HepG2 (cell line): ENCODE data around the gene ZNF142. TPM values are rescaled to one million over a fixed set of nuclear protein-coding genes. Genes with fewer than 3 reads are reported as not detected.

Source experiments
- ATAC-seq: fragments of 200-7000 bp; cut with Tn5 transposase; 3 replicates; pipeline ENCODE4 v1.9.1; 2020; ENCODE audit warnings: mild to moderate bottlenecking, moderate library complexity
- BruUV-seq: library from RNA; stranded (reverse); fragments of 400-500 nt; replicated peaks from 2 replicates; lab custom pipeline; 2021; lab: Mats Ljungman, UMichigan
- CTCF ChIA-PET: fragments of 300-600 bp; formaldehyde crosslinking; extraction: SDS; loops from one replicate; lab custom pipeline; 2021; ENCODE audit warnings: low total read pairs, inconsistent platforms, low intra/inter-chr PET ratio; lab: Yijun Ruan, JAX
- POLR2A ChIA-PET: fragments of 350-600 bp; sonication (Branson Sonifier 250); formaldehyde crosslinking; loops from one replicate; lab custom pipeline; 2020; ENCODE audit warnings: antibody characterized with exemption, inconsistent platforms; lab: Yijun Ruan, JAX
- DNase-seq: peaks from one replicate; pipeline ENCODE4 v3.0.0-alpha.2; 2015; ENCODE audit warnings: low spot score
- FAIRE-seq: peaks from 3 replicates; lab custom pipeline; 2011; peaks lifted over from hg19 to GRCh38; lab: Jason Lieb, UNC
- H2AFZ ChIP-seq: one replicate; pipeline ENCODE4 v1.6.1; 2011; ENCODE audit warnings: low read length, inconsistent platforms
- H3K27ac ChIP-seq: fragments of 300-600 bp; 3 replicates; pipeline ENCODE4 v1.8.0; 2011; ENCODE audit warnings: mixed run types, mild to moderate bottlenecking, mixed read lengths, low read length, inconsistent platforms; ENCODE audit not compliant: insufficient read depth; ENCODE audit errors: extremely low read length
- H3K27me3 ChIP-seq, 2 experiments: fragments of 200-600 bp in 1 of 2; 2 replicates in 1 of 2; 3 replicates in 1 of 2; pipeline versions ENCODE4 v1.6.0 to v1.8.0; 2011; ENCODE audit warnings: low read length in 2 of 2, mild to moderate bottlenecking in 2 of 2, moderate library complexity in 2 of 2, inconsistent platforms in 1 of 2; ENCODE audit not compliant: insufficient read depth in 2 of 2, control insufficient read depth in 1 of 2
- H3K36me3 ChIP-seq, 2 experiments: fragments of 200-600 bp in 1 of 2; replicated peaks in 1 of 2; 2 replicates in 1 of 2; 3 replicates in 1 of 2; pipeline versions ENCODE4 v1.5.1 to v1.8.0; 2011; ENCODE audit warnings: low read length in 2 of 2, inconsistent platforms in 1 of 2; ENCODE audit not compliant: insufficient read depth in 2 of 2, control insufficient read depth in 1 of 2
- H3K4me1 ChIP-seq: 2 replicates; pipeline ENCODE4 v1.5.1; 2012; ENCODE audit warnings: low read length, inconsistent platforms; ENCODE audit not compliant: insufficient read depth
- H3K4me2 ChIP-seq: 2 replicates; pipeline ENCODE4 v1.6.0; 2011; ENCODE audit warnings: low read depth, low read length, inconsistent platforms
- H3K4me3 ChIP-seq, 3 experiments: fragments of 200-600 bp in 1 of 3; sonication (generic), shearing (Covaris generic) in 1 of 3; replicated peaks in 1 of 3; 2 replicates each; pipeline ENCODE4 v1.5.1; 2011 to 2016; ENCODE audit warnings: low read length in 3 of 3, inconsistent platforms in 2 of 3, low read depth in 2 of 3, mild to moderate bottlenecking in 2 of 3, control low read depth in 1 of 3, mixed read lengths in 1 of 3; ENCODE audit not compliant: insufficient read depth in 1 of 3
- H3K79me2 ChIP-seq: one replicate; pipeline ENCODE4 v1.6.1; 2011; ENCODE audit warnings: low read length, inconsistent platforms; ENCODE audit not compliant: insufficient read depth
- H3K9ac ChIP-seq: 2 replicates; pipeline ENCODE4 v1.6.0; 2011; ENCODE audit warnings: mild to moderate bottlenecking, low read depth, low read length, inconsistent platforms; ENCODE audit not compliant: insufficient read depth
- H3K9me3 ChIP-seq: 2 replicates; pipeline ENCODE4 v1.5.1; 2012; ENCODE audit warnings: mild to moderate bottlenecking, low read length
- H4K20me1 ChIP-seq: 2 replicates; pipeline ENCODE4 v1.6.0; 2011; ENCODE audit warnings: inconsistent platforms, mild to moderate bottlenecking, low read length, moderate library complexity; ENCODE audit not compliant: insufficient read depth
- FLYWCH1 ChIP-seq: sonication (generic); formaldehyde crosslinking; IDR thresholded peaks from 2 replicates; pipeline ENCODE4 v1.8.1; 2023; ENCODE audit warnings: mild to moderate bottlenecking, missing genetic modification reagents
- GTF3A ChIP-seq: sonication (generic); formaldehyde crosslinking; conservative IDR thresholded peaks from 2 replicates; pipeline ENCODE4 v1.4.0; 2020; ENCODE audit warnings: mild to moderate bottlenecking, missing genetic modification reagents
- MIER3 ChIP-seq: IDR thresholded peaks from 2 replicates; pipeline ENCODE4 v1.6.1; 2016; ENCODE audit warnings: missing compliant biosample characterization, borderline replicate concordance
- SMAD1 ChIP-seq: sonication (generic); formaldehyde crosslinking; IDR thresholded peaks from 2 replicates; pipeline ENCODE4 v1.4.0; 2020; ENCODE audit warnings: missing genetic modification reagents, low read depth, mild to moderate bottlenecking, borderline replicate concordance
- SP2 ChIP-seq: sonication (generic); formaldehyde crosslinking; IDR thresholded peaks from 2 replicates; pipeline ENCODE4 v1.5.1; 2020; ENCODE audit warnings: mild to moderate bottlenecking, missing genetic modification reagents
- SYNCRIP ChIP-seq: fragments of 200-400 bp; formaldehyde crosslinking; IDR thresholded peaks from 2 replicates; pipeline ENCODE4 v1.6.1; 2018; ENCODE audit warnings: mild to moderate bottlenecking, low read depth, low read length; ENCODE audit not compliant: insufficient read depth
- ZNF407 ChIP-seq: sonication (generic); formaldehyde crosslinking; IDR thresholded peaks from one replicate; pipeline ENCODE4 v1.5.1; 2020; ENCODE audit warnings: mild to moderate bottlenecking, missing genetic modification reagents; ENCODE audit errors: not compliant biosample characterization
- ZNF446 ChIP-seq: sonication (generic); formaldehyde crosslinking; IDR thresholded peaks from 2 replicates; pipeline ENCODE4 v1.5.0; 2020; ENCODE audit warnings: mild to moderate bottlenecking, missing genetic modification reagents
- ZNF574 ChIP-seq: sonication (generic); formaldehyde crosslinking; IDR thresholded peaks from 2 replicates; pipeline ENCODE4 v1.4.0; 2020; ENCODE audit warnings: missing genetic modification reagents
- WGBS: methylation state at CpG from one replicate; pipeline ENCODE4 v1.1.6; 2017; ENCODE audit warnings: low lambda C conversion rate; 5-methylcytosine and 5-hydroxymethylcytosine counted together
- in situ Hi-C: cut with HindIII; loops from 2 replicates; pipeline ENCODE4 v1.10.0; 2017; ENCODE audit warnings: low pct_unique_long_range_greater_than_20kb; ENCODE audit not compliant: extremely low pct_ligation_motif_present
- intact Hi-C: fragments of 100-400 bp; cut with micrococcal nuclease; formaldehyde crosslinking; loops from one replicate; pipeline ENCODE4 v1.10.0; 2022; ENCODE audit not compliant: unreplicated experiment
- polyA plus RNA-seq, 8 experiments: library from polyadenylated mRNA; depleted of rRNA in 3 of 8; stranded (reverse) in 7 of 8; unstranded in 1 of 8; fragments of >200 nt; fragmentation: Illumina TruSeq in 4 of 8; extraction: Trizol in 4 of 8; gene quantifications; 2 replicates each; pipeline versions ENCODE4 v1.2.1 to v1.2.3, GENCODE V29; 2011 to 2016; ENCODE audit warnings: low read depth in 4 of 8, missing spikeins in 1 of 8, mixed read lengths in 1 of 8; ENCODE audit not compliant: insufficient read depth in 1 of 8
- total RNA-seq, 5 experiments: library from RNA; depleted of rRNA; stranded (reverse); fragments of >200 nt; fragmentation: Illumina TruSeq; extraction: Trizol; gene quantifications; 2 replicates each; pipeline ENCODE4 v1.2.3, GENCODE V29; 2016; ENCODE audit warnings: low read depth in 1 of 5

ZNF142 gene
- total and polyA plus RNA-seq, 2 of the 13 experiments (the other 11 are each of a cell fraction or from before 2014, with no cell fraction given) = 4.8 to 11.4 TPM

GRCh38 chr2:218679119-218679518 is 19.7 kb upstream of the ZNF142 start (continued):
- TF ChIP-seq FLYWCH1 = no peak

- H3K27me3 ChIP-seq = no peaks in the 10 kb centered on the region; a peak in 1 of 5 replicates
- H3K36me3 ChIP-seq = peaks cover 9 to 24% of the 10 kb centered on the region in 2 experiments
- POLR2A ChIA-PET = interaction anchor here (0.6 to 7.3 kb wide), 13 partner anchors 8 to 379 kb away, joined by 3 to 130 read pairs (median 4); partner anchors contain the start of genes BCS1L, CYP27A1, TTLL4 and ZNF142
- H4K20me1 ChIP-seq = no peaks in the 10 kb centered on the region
- peaks cover 15% of the 10 kb centered on the region for H3K79me2 ChIP-seq
- in situ Hi-C loops (no loop called here), intact Hi-C loops (loop anchor here (1.0 kb wide), 1 partner anchor 15 kb away; no protein-coding TSS in a partner anchor)
- H3K27ac ChIP-seq = peak within 1 kb of the TSS; percentile 63
- H3K9me3 ChIP-seq = no peaks in the 10 kb centered on the region
- H3K4me2 ChIP-seq = peak within 1 kb of the TSS; percentile 92
- peak within 1 kb of the TSS; percentile 78 for H3K9ac ChIP-seq
- peak; percentile 98 for ATAC-seq
- TSS peak; percentile 87 for BruUV-seq
- CTCF ChIA-PET = no interaction called here
- peaks cover 18% of the 10 kb centered on the region for H3K4me1 ChIP-seq
- H2AFZ ChIP-seq = peak within 1 kb of the TSS; percentile 67
- DNase-seq = peak; percentile 91
- 2% methylated on average over 48 of the region's 49 CpGs for WGBS
- peak; percentile 81 for FAIRE-seq
- peak within 1 kb of the TSS; percentile 80 to 99 (median 98) for H3K4me3 ChIP-seq
- TF ChIP-seq GTF3A (CRISPR knock-in tag) (peak; percentile 79; the same call in 1 of the 2 replicates), SP2 (peak; percentile 58), SMAD1 (peak; percentile 66; the same call in 1 of the 2 replicates), ZNF407 (CRISPR knock-in tag) (peak; percentile 49), SYNCRIP (no peak), MIER3 (CRISPR knock-in tag) (peak; percentile 51; the same call in 1 of the 2 replicates), ZNF446 (CRISPR knock-in tag) (peak; percentile 80; the same call in 1 of the 2 replicates), ZNF574 (CRISPR knock-in tag) (peak; percentile 99)
Measured at GRCh38 chr2:218671654-218672566, 12.5 kb upstream of the ZNF142 start, which contains the start of the genes RNF25 and STK36. TSS of gene RNF25 (minus strand) at chr2:218672002. CDS start at chr2:218671970, 32 bp downstream. TSS of gene STK36 (plus strand) at chr2:218672086. CDS start at chr2:218672830, 744 bp downstream.
